Skeletal muscle tissue (tissue), 4 donors: ENCODE measurements around the gene NEDD4L. TPM values are rescaled to one million over a fixed set of nuclear protein-coding genes. Genes with fewer than 3 reads are reported as not detected.

Experiments used
- H3K27ac ChIP-seq: one replicate; pipeline ENCODE4 v1.7.0; 2013; ENCODE audit warnings: mild to moderate bottlenecking, low read depth, low read length, inconsistent platforms
- H3K27me3 ChIP-seq, 3 donors: one replicate each; pipeline ENCODE4 v1.7.0; 2013; ENCODE audit warnings: low read length in 3 of 3; ENCODE audit not compliant: control insufficient read depth in 3 of 3, insufficient read depth in 3 of 3
- H3K36me3 ChIP-seq, 3 donors: one replicate each; pipeline ENCODE4 v1.7.0; 2013; ENCODE audit warnings: low read length in 3 of 3; ENCODE audit not compliant: control insufficient read depth in 3 of 3, insufficient read depth in 3 of 3
- H3K4me1 ChIP-seq, 3 donors: one replicate each; pipeline ENCODE4 v1.7.0; 2013; ENCODE audit warnings: low read length in 3 of 3, mild to moderate bottlenecking in 3 of 3; ENCODE audit not compliant: control insufficient read depth in 3 of 3, insufficient read depth in 3 of 3
- H3K4me3 ChIP-seq, 3 donors: one replicate each; pipeline ENCODE4 v1.7.0; 2013; ENCODE audit warnings: low read length in 3 of 3
- H3K9ac ChIP-seq, 3 donors: one replicate each; pipeline ENCODE4 v1.7.0; 2013; ENCODE audit warnings: low read length in 3 of 3, mild to moderate bottlenecking in 3 of 3, moderate library complexity in 2 of 3, low read depth in 1 of 3
- H3K9me3 ChIP-seq, 3 donors: one replicate each; pipeline ENCODE4 v1.7.0; 2013; ENCODE audit warnings: low read length in 3 of 3; ENCODE audit not compliant: control insufficient read depth in 3 of 3
- total RNA-seq: library from RNA; depleted of rRNA; stranded (reverse); fragments of >200 nt; gene quantifications from one replicate; pipeline ENCODE4 v1.2.3, GENCODE V29; 2014
- donor health status: Osteomylitis.

Gene NEDD4L
- total RNA-seq, 1 donor from 2014 or later = 34.4 TPM

DNA sequence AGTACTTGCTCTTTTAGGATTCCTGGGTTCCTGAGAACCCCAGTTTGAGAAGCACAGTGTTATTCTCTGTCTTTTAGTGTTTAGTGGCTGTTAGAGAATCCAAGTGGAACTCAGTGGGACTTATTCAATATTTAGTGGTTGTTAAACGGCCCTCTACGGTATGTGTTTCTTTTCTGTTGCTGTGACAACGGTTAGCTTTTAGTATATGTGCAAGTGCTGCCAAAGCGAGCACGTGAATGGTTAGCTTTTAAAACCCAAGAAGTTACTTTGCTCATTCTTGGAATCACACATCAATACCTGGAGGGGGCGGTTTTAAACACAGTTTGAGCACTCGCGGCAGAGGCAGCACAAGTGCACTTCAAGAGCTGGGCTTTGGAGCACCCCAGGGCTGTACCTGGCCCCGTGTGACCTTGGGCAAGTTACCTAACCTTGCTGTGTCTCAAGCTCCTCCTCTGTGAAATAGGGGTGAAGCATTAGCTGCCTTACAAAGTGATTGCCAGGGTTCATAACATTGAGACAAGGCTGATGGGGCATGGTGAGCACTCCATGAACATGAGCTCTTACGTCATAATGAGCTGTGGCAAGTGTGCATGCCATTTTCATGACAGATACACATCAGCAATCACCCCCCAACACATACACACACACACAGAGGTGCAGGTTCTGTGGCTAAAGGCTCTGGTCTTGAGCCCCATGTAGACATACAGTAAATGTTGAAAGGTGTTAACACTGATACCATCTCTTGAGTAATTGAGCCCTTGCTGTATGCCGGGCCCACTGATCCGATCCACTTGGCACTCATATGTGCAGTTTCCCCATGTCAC is 350.8 kb downstream of the NEDD4L start:
- no peak overlapping the region for H3K27ac ChIP-seq
- peaks cover 16 to 24% (median 24%) of the 10 kb centered on the region in 3 donors for H3K4me1 ChIP-seq
- peaks cover 4 to 22% (median 7%) of the 10 kb centered on the region in 3 donors for H3K36me3 ChIP-seq
- no peaks in the 10 kb centered on the region for H3K9me3 ChIP-seq
- no peak overlapping the region for H3K9ac ChIP-seq
- H3K27me3 ChIP-seq = no peaks in the 10 kb centered on the region
- H3K4me3 ChIP-seq = no peak overlapping the region

GRCh38 chr18:58396144-58396543 is 352.1 kb downstream of the NEDD4L start:
- H3K9me3 ChIP-seq = no peaks in the 10 kb centered on the region
- H3K9ac ChIP-seq = no peak overlapping the region
- H3K27me3 ChIP-seq = no peaks in the 10 kb centered on the region
- H3K36me3 ChIP-seq = peaks cover 4 to 19% (median 7%) of the 10 kb centered on the region in 3 donors
- peaks cover 8 to 22% (median 15%) of the 10 kb centered on the region in 3 donors for H3K4me1 ChIP-seq
- no peak overlapping the region for H3K27ac ChIP-seq
- H3K4me3 ChIP-seq = no peak overlapping the region

- H3K9me3 ChIP-seq = no peaks in the 10 kb centered on the region
- H3K27me3 ChIP-seq = no peaks in the 10 kb centered on the region
- H3K36me3 ChIP-seq = peaks cover 4 to 14% (median 7%) of the 10 kb centered on the region in 3 donors
- H3K4me1 ChIP-seq = peaks cover 3 to 15% (median 9%) of the 10 kb centered on the region in 3 donors
- H3K27ac ChIP-seq = no peak overlapping the region
- no peak overlapping the region for H3K4me3 ChIP-seq
- no peak overlapping the region for H3K9ac ChIP-seq
These were observed 352.9 kb downstream of the NEDD4L start for GRCh38 chr18:58396966-58397365.

DNA sequence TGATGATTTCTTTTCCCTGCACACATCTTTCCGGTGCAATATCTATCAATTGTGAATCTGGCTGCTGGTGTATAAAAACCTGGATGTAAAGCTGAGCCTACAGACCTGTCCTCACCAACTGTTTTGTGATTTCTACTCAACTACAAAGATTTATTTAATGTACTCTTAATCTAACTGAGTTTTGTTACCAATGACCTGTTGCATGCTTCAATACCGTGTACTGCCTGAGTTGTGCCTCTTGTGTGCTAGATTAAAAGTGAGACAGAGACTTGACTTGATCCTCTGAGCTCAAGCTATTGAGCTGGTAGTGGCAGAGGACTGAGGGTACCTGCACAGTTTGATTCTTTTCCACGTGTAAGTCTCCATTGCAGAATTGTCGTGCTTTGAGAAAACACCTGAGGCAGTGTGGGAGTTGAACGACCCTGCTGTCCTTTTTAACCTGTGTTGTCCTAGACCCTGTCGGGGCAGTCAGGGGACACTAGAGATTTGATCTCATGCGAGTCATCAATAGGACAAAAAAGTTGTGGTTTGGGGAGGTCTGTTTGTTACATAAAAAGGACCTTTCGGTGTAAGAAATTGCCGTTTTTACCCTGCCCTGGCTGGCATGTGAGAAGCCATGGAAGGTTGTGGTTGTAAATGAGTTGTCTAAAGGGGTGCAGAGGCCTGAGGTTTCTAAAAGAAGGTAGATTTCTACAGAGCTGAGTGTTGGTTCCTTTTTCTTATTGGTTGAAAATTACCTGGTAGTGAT is 353.5 kb downstream of the NEDD4L start:
- H3K9ac ChIP-seq = no peak overlapping the region
- no peak overlapping the region for H3K27ac ChIP-seq
- H3K27me3 ChIP-seq = no peaks in the 10 kb centered on the region
- no peak overlapping the region for H3K4me3 ChIP-seq
- no peaks in the 10 kb centered on the region for H3K9me3 ChIP-seq
- H3K4me1 ChIP-seq = peaks cover 2 to 16% (median 9%) of the 10 kb centered on the region in 3 donors
- peaks cover 4 to 14% (median 7%) of the 10 kb centered on the region in 3 donors for H3K36me3 ChIP-seq

- H3K27me3 ChIP-seq = no peaks in the 10 kb centered on the region
- no peak overlapping the region for H3K4me3 ChIP-seq
- no peak overlapping the region for H3K27ac ChIP-seq
- H3K9ac ChIP-seq = no peak overlapping the region
- H3K36me3 ChIP-seq = peaks cover 4 to 13% (median 6%) of the 10 kb centered on the region in 3 donors
- peaks cover 11 to 22% (median 16%) of the 10 kb centered on the region in 3 donors for H3K4me1 ChIP-seq
- no peaks in the 10 kb centered on the region for H3K9me3 ChIP-seq
These were observed 354.8 kb downstream of the NEDD4L start for GRCh38 chr18:58398648-58399398.

DNA sequence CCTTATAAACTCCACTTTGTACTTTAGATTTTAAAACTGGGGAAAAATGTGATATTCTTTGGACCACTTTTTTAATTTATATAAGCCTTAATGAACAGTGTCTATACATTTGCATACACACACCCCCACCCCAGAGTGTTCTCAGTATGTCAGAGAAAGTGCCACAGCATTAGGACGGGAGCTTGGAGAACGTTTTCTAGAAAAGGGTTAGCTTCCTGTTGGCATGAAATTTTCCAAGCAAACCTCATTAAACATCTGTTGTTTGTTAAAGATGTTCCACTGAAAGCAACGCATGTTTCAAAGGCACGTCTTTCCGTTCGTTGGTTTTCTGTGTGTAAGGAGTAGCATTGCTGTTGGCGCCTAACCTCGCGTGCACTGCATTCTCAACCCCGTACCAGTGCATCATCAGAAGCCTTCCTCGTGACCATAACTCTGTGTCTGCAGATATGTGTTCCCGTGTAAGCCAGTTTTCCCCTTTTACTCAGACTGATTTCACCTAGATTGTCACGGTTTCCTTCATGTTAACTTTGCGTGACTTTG is 356.4 kb downstream of the NEDD4L start:
- Histone ChIP-seq H3K36me3 (peaks cover 4 to 8% (median 4%) of the 10 kb centered on the region in 3 donors), H3K9me3 (no peaks in the 10 kb centered on the region), H3K4me3 (no peak overlapping the region), H3K27ac (no peak overlapping the region), H3K9ac (no peak overlapping the region), H3K27me3 (no peaks in the 10 kb centered on the region), H3K4me1 (peaks cover 11 to 18% (median 16%) of the 10 kb centered on the region in 3 donors)

GRCh38 chr18:58401191-58401590 is 357.2 kb downstream of the NEDD4L start:
- Histone ChIP-seq H3K4me3 (no peak overlapping the region), H3K36me3 (peaks cover under 1 to 6% (median 4%) of the 10 kb centered on the region in 3 donors), H3K9me3 (no peaks in the 10 kb centered on the region), H3K4me1 (peaks cover 11 to 18% (median 16%) of the 10 kb centered on the region in 3 donors), H3K27me3 (no peaks in the 10 kb centered on the region), H3K9ac (no peak overlapping the region), H3K27ac (no peak overlapping the region)

- no peaks in the 10 kb centered on the region for H3K27me3 ChIP-seq
- no peak overlapping the region for H3K9ac ChIP-seq
- no peak overlapping the region for H3K4me3 ChIP-seq
- no peaks in the 10 kb centered on the region for H3K9me3 ChIP-seq
- no peak overlapping the region for H3K27ac ChIP-seq
- peaks cover 11 to 18% (median 16%) of the 10 kb centered on the region in 3 donors for H3K4me1 ChIP-seq
- H3K36me3 ChIP-seq = no peaks in the 10 kb centered on the region
These were observed 358.2 kb downstream of the NEDD4L start for GRCh38 chr18:58402247-58402646.

- Histone ChIP-seq H3K9me3 (no peaks in the 10 kb centered on the region), H3K4me3 (no peak overlapping the region), H3K9ac (peak overlapping the region in 1 of 3 donors; percentile 16), H3K27me3 (no peaks in the 10 kb centered on the region), H3K27ac (no peak overlapping the region), H3K36me3 (no peaks in the 10 kb centered on the region), H3K4me1 (peaks cover 11 to 18% (median 16%) of the 10 kb centered on the region in 3 donors)
These were observed 359.1 kb downstream of the NEDD4L start for GRCh38 chr18:58402951-58403702.
